Transverse colon (tissue), 4 donors: ENCODE results near the gene PCDHGB4.

Source experiments
- EP300 ChIP-seq: sonication (generic); formaldehyde crosslinking; IDR thresholded peaks from one replicate; pipeline ENCODE4 v1.6.1; 2017; ENCODE audit warnings: antibody characterized with exemption, low read depth
- POLR2A ChIP-seq: fragments of 450-650 bp; IDR thresholded peaks from one replicate; pipeline ENCODE4 v1.6.1; 2016; ENCODE audit warnings: antibody characterized with exemption, mild to moderate bottlenecking, moderate library complexity
- POLR2AphosphoS5 ChIP-seq, 3 donors: sonication (generic); formaldehyde crosslinking; IDR thresholded peaks; one replicate each; pipeline ENCODE4 v1.6.1; 2016; ENCODE audit warnings: antibody characterized with exemption in 3 of 3
- TF ChIP-seq, protein P1 (sequence below), 5 experiments: fragments of 200-600 bp in 3 of 5; fragments of 450-650 bp in 2 of 5; sonication (generic) in 3 of 5; IDR thresholded peaks; 1 replicate in 2 of 5; 2 replicates in 3 of 5; pipeline ENCODE4 v1.5.1; 2016 to 2017; ENCODE audit warnings: antibody characterized with exemption in 5 of 5, inconsistent platforms in 3 of 5, mild to moderate bottlenecking in 2 of 5, moderate library complexity in 1 of 5

DNA sequence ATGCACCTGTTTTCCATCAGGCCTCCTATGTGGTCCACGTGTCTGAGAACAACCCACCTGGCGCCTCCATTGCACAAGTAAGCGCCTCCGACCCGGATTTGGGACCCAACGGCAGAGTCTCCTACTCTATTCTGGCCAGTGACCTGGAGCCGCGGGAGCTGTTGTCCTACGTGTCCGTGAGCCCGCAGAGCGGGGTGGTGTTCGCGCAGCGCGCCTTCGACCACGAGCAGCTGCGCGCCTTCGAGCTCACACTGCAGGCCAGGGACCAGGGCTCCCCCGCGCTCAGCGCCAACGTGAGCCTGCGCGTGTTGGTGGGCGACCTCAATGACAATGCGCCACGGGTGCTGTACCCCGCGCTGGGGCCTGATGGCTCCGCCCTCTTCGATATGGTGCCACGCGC is 35.9 kb upstream of the PCDHGB4 start:
- TF ChIP-seq POLR2A, result no peak
- TF ChIP-seq, protein P1, sequence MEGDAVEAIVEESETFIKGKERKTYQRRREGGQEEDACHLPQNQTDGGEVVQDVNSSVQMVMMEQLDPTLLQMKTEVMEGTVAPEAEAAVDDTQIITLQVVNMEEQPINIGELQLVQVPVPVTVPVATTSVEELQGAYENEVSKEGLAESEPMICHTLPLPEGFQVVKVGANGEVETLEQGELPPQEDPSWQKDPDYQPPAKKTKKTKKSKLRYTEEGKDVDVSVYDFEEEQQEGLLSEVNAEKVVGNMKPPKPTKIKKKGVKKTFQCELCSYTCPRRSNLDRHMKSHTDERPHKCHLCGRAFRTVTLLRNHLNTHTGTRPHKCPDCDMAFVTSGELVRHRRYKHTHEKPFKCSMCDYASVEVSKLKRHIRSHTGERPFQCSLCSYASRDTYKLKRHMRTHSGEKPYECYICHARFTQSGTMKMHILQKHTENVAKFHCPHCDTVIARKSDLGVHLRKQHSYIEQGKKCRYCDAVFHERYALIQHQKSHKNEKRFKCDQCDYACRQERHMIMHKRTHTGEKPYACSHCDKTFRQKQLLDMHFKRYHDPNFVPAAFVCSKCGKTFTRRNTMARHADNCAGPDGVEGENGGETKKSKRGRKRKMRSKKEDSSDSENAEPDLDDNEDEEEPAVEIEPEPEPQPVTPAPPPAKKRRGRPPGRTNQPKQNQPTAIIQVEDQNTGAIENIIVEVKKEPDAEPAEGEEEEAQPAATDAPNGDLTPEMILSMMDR (IDR thresholded peaks at IDR 0.05), result no peak
- TF ChIP-seq EP300, result no peak
- no peak for TF ChIP-seq POLR2AphosphoS5 (IDR thresholded peaks at IDR 0.05)
